Measurements from ENCODE around the gene DDIT3.

DDIT3 gene

DNA sequence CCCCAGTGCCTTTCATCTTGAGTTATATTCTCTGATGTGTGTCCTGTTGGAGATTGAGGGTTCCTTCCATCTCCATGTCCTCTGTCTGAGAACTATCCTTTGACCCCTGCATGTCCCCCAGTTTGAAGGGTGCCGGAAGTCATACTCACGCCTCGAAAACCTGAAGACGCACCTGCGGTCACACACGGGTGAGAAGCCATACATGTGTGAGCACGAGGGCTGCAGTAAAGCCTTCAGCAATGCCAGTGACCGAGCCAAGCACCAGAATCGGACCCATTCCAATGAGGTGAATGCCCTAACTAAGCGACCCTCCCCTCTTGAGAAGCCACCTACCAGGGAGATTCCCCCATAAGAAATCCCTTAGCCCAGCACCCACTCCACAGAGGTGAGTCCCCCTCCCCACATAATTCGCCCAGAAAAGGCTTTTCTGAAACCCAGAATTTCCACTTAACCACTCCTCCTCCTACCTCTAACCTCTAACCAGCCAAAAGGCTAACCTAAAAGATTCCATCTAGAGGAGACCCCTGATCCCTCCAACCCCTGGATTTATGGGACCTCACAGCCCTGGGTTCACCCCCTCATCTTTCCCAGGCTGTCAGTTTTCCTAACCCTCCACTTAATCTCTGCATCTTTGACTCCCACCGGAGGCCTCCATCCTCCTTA is 53.0 kb downstream of the DDIT3 start:
- DNase-seq: no peak
